ENCODE measurements around the gene HK1. TPM values are rescaled to one million over a fixed set of nuclear protein-coding genes. Genes with fewer than 3 reads are reported as not detected.

Gene HK1
- total RNA-seq, 4 donors from 2014 or later = 119 to 142 (median 141) TPM

DNA sequence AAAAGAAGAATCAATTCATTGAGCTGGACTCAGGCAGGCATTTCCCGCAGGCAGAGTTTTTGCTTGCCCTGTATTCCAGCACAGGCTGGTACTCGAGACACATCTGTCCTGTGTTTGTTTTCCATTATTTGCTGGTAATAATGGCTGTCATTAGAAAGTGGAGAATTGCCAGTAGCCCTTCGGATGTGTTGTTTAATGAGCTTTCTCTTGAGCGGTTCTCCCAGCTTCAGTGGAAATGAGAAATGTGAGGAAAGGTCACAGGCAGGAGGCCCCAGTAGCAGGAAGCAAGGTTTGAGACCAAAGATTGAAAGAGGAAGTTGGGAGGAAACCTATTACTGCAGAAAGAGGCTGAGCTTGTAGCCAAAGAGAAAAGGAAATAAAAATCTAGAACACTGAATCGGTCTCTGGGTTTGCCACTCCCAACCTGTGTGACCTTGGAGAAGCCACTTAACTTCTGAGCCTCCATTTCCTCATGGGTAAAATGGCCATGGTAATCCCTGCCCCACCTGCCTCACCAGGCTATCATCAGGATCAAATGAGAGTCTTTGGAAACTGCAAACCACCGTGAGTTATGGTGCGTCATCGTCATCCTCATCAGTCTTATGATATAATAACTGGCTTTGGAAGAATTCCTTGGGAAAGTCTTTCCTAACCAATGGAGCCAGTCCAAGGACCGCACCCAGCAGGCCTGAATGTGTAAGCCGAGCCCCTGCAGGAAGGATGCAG, 70.7 kb downstream of the HK1 start:
- H3K9me3 ChIP-seq = no peaks in the 10 kb centered on the region
- peaks cover 21% of the 10 kb centered on the region for H3K36me3 ChIP-seq
- H3K27me3 ChIP-seq = no peaks in the 10 kb centered on the region
- no peak overlapping the region for H3K4me3 ChIP-seq
- H3K4me1 ChIP-seq = peaks cover 49% of the 10 kb centered on the region
- WGBS = 34% methylated on average over 10 of the region's 10 CpGs
- peak overlapping the region; percentile 75 for H3K27ac ChIP-seq
- TF ChIP-seq POLR2A (IDR thresholded peaks at IDR 0.05) (no peak), POLR2AphosphoS5 (IDR thresholded peaks at IDR 0.05) (peak in 2 of 3 donors; percentile 38 to 78)
- DNase-seq (ENCODE audit: low spot score in 2 of 2) = peak; percentile 85

DNA sequence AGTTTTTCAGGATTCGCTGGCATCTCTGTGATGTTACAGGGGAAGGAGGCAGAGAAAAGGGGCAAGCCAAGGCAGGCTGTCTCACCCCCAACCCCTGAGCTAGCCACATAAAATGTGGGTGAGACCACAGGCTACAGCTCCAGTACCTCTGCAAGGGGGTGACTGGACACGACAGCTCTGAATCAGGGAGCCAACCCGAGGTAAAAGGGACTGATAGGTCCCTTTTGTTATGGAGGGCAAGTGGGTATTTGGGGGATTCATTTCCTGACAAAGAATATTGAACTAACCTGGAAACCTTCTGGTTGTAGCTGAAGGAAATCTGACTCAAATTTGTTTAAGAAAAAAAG, 71.2 kb downstream of the HK1 start:
- H3K9me3 ChIP-seq = no peaks in the 10 kb centered on the region
- peaks cover 19% of the 10 kb centered on the region for H3K36me3 ChIP-seq
- H3K27ac ChIP-seq = peak overlapping the region; percentile 75
- WGBS = 69% methylated on average over 3 of the region's 3 CpGs
- H3K4me1 ChIP-seq = peaks cover 44% of the 10 kb centered on the region
- TF ChIP-seq POLR2A (IDR thresholded peaks at IDR 0.05) = no peak
- TF ChIP-seq EP300 (IDR thresholded peaks at IDR 0.05) = no peak
- TF ChIP-seq, protein P1, sequence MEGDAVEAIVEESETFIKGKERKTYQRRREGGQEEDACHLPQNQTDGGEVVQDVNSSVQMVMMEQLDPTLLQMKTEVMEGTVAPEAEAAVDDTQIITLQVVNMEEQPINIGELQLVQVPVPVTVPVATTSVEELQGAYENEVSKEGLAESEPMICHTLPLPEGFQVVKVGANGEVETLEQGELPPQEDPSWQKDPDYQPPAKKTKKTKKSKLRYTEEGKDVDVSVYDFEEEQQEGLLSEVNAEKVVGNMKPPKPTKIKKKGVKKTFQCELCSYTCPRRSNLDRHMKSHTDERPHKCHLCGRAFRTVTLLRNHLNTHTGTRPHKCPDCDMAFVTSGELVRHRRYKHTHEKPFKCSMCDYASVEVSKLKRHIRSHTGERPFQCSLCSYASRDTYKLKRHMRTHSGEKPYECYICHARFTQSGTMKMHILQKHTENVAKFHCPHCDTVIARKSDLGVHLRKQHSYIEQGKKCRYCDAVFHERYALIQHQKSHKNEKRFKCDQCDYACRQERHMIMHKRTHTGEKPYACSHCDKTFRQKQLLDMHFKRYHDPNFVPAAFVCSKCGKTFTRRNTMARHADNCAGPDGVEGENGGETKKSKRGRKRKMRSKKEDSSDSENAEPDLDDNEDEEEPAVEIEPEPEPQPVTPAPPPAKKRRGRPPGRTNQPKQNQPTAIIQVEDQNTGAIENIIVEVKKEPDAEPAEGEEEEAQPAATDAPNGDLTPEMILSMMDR (IDR thresholded peaks at IDR 0.05) = no peak
- no peak for TF ChIP-seq POLR2AphosphoS5 (IDR thresholded peaks at IDR 0.05)
- no peaks in the 10 kb centered on the region for H3K27me3 ChIP-seq
- no peak for DNase-seq (ENCODE audit: low spot score in 2 of 2)
- H3K4me3 ChIP-seq = no peak overlapping the region

DNA sequence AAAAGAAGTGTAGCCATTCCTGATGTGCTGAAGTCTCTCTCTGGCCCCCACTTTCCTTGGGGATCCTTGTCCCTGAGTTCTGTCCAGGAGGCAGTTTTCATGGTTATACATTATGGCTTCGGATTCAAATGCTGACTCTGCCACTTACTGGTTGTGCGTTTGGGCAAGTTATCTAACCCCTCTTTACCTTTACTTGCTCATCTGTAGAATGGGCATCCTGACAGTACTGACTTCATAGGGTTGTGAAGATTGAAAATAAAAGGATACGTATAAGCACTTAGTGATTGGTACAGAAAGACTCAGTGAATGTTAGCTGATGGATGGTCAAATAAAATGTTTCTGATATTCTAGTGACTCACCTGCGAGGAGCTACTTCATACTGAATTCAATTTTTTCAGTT, 73.3 kb downstream of the HK1 start:
- no peaks in the 10 kb centered on the region for H3K27me3 ChIP-seq
- no peak overlapping the region for H3K4me3 ChIP-seq
- peaks cover 7% of the 10 kb centered on the region for H3K36me3 ChIP-seq
- H3K4me1 ChIP-seq = peaks cover 28% of the 10 kb centered on the region
- no peak overlapping the region for H3K27ac ChIP-seq
- TF ChIP-seq, protein P1 (IDR thresholded peaks at IDR 0.05) = no peak
- TF ChIP-seq EP300 (IDR thresholded peaks at IDR 0.05) (no peak), POLR2A (IDR thresholded peaks at IDR 0.05) (no peak), POLR2AphosphoS5 (IDR thresholded peaks at IDR 0.05) (no peak)
- no peaks in the 10 kb centered on the region for H3K9me3 ChIP-seq
- 99% methylated on average over 4 of the region's 4 CpGs for WGBS
- DNase-seq (ENCODE audit: low spot score in 2 of 2) = no peak

DNA sequence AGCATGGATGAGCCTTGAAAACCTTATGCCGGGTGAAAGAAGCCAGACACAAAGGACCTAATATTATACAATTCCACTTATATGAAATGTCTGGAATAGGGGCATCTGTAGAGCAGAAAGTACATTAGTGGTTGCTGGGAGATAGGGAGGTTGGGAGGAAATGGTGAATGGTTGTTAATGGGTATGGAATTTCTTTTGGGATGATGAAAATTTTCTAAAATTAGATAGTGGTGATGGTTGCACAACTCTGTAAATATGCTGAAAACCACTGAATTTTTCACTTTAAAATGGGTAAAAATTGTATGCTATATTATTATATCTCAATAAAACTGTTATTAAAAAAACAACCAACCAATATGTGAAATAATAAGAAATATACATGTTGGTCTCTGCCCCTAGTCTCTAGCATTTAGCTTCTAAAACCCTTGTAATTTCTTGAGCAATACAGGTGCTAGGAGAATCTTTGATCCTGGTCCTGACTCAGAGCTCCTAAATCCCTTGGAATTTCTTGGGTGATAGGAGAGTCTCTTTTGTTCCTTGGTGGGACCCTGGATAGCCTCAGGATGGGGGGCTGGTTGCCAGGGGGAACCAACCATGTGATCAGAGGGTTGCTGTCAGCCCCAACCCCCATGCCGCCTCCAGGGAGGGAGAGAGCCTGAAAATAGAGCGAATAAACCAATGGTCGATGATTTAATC, 74.4 kb downstream of the HK1 start:
- no peak overlapping the region for H3K4me3 ChIP-seq
- DNase-seq (ENCODE audit: low spot score in 2 of 2) = no peak
- peaks cover 7% of the 10 kb centered on the region for H3K36me3 ChIP-seq
- no peak overlapping the region for H3K27ac ChIP-seq
- TF ChIP-seq EP300 (IDR thresholded peaks at IDR 0.05) (no peak), POLR2A (IDR thresholded peaks at IDR 0.05) (no peak), POLR2AphosphoS5 (IDR thresholded peaks at IDR 0.05) (no peak)
- TF ChIP-seq, protein P1 (IDR thresholded peaks at IDR 0.05) = no peak
- no peaks in the 10 kb centered on the region for H3K9me3 ChIP-seq
- peaks cover 27% of the 10 kb centered on the region for H3K4me1 ChIP-seq
- H3K27me3 ChIP-seq = no peaks in the 10 kb centered on the region
- 94% methylated on average over 4 of the region's 4 CpGs for WGBS

DNA sequence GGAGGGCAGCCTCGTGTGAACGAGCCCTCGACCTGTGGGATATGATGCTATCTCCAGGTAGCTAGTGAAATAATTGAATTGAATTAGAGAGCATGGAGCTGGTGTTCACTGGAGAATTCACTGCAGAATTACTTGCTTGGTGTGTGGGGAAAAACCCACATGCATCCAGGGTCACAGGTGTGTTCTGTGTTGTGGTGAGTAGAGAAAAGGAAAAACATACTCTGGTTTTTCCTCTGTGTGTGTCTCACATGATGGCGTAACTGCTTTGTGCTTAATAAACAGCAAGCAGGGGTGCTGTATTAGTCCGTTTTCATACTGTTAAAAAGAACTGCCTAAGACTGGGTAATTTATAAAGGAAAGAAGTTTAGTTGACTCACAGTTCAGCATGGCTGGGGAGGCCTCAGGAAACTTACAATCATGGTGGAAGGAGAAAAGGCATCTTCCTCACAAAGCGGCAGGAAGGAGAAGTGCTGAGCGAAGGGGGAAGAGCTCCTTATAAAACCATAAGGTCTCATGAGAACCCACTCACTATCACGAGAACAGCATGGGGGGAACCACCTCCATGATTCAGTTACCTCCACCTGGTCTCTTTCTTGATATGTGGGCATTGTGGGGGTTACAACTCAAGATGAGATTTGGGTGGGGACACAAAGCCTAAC, 75.8 kb downstream of the HK1 start:
- TF ChIP-seq EP300 (IDR thresholded peaks at IDR 0.05) (no peak), POLR2A (IDR thresholded peaks at IDR 0.05) (no peak), POLR2AphosphoS5 (IDR thresholded peaks at IDR 0.05) (no peak)
- TF ChIP-seq, protein P1 (IDR thresholded peaks at IDR 0.05) = no peak
- Histone ChIP-seq H3K4me1 (peaks cover 24% of the 10 kb centered on the region), H3K27ac (no peak overlapping the region), H3K36me3 (peaks cover 7% of the 10 kb centered on the region), H3K9me3 (no peaks in the 10 kb centered on the region), H3K27me3 (no peaks in the 10 kb centered on the region), H3K4me3 (no peak overlapping the region)
- no peak for DNase-seq (ENCODE audit: low spot score in 2 of 2)
- WGBS = 84% methylated on average over 8 of the region's 8 CpGs

All from suprapubic skin (tissue), 4 donors.